Bronchial smooth muscle cell (primary cell): Measurements from ENCODE around the gene TIMM23B. TPM values are rescaled to one million over a fixed set of nuclear protein-coding genes. Genes with fewer than 3 reads are reported as not detected.

Experiments
- total RNA-seq: library from RNA; depleted of rRNA; stranded (reverse); fragments of >200 nt; gene quantifications from 2 replicates; pipeline ENCODE4 v1.2.1, GENCODE V29; 2014

Gene TIMM23B, protein sequence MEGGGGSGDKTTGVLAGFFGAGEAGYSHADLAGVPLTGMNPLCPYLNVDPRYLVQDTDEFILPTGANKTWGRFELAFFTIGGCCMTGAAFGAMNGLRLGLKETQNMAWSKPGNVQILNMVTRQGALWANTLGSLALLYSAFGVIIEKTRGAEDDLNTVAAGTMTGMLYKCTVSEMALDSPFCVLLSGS
- total RNA-seq, result 11.8 TPM in 2 replicates

DNA sequence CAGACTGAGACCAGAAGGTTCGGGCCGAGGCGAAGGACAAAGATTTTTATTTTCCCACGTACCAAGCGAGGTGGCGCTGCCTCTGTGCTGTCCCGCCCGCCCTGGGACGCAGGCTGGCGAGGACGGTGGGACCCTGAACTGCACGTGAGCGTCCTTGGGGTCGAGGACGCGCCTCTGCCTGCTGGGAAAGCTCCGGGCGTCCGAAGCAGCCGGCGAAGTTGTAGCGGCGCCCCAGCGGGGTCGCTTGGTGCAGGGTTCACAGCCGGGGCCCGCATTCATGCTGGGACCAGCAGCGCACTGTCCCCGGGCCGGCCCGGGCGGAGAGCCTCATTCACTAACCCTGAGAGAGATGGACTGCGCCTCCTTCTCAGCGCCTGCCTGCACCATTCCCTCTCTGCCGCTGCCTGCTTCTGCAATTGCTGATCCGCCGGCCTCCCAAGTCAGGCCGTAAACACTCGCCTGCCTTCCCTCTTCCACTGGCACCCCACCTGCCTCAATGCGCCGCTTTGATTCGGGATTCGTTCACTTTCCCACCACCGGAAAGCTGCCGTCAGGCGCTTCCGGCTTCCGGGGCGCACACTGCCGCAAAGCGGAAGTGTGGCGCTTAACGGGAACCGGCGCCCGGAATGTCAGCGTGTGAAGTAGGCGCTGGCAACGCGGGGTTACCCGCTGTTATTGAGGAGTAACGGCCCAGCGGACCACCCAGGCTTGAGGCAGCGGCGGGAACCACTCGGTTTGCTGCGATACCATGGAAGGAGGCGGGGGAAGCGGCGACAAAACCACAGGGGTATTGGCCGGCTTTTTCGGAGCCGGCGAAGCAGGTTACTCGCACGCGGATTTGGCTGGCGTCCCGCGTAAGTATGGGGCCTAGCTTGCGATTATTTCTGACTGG, at the start of gene TIMM23B, which contains the start of gene PARG:
Gene TIMM23B, plus strand, starts transcription at position 607 of the 892 bp plus-strand sequence. Its CDS starts 142 bp downstream, at position 749.
Gene PARG, minus strand, starts transcription at position 581 of the 892 bp plus-strand sequence. Its CDS starts 302 bp downstream, at position 279.

DNA sequence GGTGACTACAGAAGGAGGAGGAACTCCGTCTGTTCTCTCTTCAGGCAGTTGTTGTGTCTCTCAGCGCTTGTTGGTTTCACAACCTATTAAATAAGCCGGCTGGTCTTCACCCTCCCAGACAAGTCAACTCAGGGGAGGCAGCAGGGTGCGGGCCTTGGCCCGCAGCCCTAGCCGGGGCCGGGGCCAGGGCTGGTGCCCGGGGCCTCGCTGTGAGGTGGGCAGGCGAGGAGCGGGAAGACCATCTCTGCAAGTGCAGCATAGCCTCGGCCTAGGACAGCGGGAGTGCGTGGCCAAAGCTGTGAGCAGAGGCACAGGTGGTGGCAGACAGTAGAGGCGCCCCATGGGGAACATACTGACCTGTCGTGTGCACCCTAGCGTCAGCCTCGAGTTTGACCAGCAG, 46.5 kb downstream of the TIMM23B start, which contains the start of gene AGAP6:
Gene AGAP6, plus strand, starts transcription at position 31 of the 400 bp plus-strand sequence. Its CDS starts 310 bp downstream, at position 341.

Other genes with a start within 250 kb of the TIMM23B start
- gene OGDHL, start 179.7 kb upstream of the TIMM23B start, total RNA-seq, result 0.17 and 0.47 TPM in 2 replicates
- 27.9 and 34.3 TPM in 2 replicates for gene PARG, start within 50 bp of the TIMM23B start, total RNA-seq
- gene AGAP6, start 46.4 kb downstream of the TIMM23B start, total RNA-seq, result 1.6 and 1.8 TPM in 2 replicates
- gene WASHC2A, start 125.9 kb downstream of the TIMM23B start, total RNA-seq, result 67.8 and 84.4 TPM in 2 replicates